GM21360 (cell line): Measurements from ENCODE around the gene MFRP.

Experiments
- ATAC-seq: cut with Tn5 transposase; IDR thresholded peaks from one replicate; pipeline ENCODE4 v1.9.1; 2021; ENCODE audit warnings: mild to moderate bottlenecking, moderate library complexity; ENCODE audit not compliant: unreplicated experiment

Gene MFRP

DNA sequence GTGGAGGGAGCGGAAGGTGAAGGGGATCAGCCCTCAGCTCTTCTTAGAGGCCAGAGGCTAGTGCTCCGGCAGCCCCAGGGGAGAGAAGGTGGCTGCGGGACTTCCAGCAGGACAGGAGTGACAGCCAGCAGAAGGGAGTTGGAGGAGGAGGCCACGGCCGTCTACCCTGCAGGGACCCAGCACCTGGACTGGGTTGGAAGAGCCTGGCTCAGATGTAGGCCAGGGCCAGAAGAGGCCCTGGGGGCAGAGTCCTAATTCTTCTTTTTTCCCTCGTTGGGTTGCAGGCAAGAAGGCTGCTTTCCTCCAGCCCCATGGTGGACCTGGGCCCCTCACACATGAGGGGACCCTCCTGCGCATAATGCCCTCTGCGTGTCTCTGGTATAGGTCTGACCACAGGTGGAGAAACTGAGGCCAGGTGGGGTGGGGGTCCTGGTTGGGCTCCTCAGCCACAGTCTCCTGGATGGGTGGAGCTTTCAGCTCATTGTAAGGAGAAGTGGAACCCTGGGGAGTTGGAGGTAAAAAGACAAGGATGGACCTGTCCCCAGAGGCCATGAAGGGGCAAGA is 27.3 kb downstream of the MFRP start:
- no peak for ATAC-seq

DNA sequence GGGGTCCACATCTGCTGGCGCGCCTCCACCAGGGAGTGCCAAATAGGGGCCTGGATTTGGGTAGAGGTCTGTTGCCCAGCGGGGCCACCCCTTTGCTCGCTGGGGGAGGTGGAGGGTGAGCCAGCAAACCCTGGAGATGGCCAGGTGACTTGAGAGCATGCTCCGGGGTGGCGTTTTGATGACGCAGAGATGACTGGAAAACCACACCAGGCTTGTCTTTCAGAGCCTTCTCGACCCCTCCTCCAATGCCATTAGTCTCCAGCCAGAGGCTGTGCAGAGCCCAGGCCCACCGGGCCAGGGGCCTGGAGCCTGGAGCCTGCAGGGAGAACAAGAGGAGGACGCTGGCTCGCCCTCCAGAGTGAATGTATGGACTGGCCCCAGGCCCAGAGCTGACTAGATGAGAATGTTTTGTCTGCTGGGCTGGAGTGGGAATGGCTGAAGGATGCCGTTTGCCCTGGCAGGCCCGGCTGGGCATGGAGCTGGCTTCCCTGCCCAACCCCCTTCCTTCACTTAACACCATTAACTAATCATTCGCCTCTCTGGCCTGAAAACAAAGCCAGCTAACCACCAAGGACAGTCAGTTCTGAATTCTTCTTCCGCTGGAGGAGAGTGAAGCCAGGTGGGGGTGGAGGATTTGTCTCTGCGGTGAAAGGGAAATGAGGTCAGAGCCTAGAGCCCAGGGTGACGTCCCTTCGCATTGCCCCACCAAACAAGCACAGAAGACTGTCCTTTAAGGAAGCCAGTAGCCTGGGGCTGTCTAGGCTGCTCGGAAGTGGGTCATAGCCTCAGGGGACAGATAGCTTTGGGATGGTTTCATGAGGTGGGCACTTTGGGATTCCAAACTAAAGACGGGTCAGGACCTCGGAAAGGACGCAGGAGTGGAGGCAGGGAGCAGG is 28.0 kb downstream of the MFRP start:
- ATAC-seq, result no peak

DNA sequence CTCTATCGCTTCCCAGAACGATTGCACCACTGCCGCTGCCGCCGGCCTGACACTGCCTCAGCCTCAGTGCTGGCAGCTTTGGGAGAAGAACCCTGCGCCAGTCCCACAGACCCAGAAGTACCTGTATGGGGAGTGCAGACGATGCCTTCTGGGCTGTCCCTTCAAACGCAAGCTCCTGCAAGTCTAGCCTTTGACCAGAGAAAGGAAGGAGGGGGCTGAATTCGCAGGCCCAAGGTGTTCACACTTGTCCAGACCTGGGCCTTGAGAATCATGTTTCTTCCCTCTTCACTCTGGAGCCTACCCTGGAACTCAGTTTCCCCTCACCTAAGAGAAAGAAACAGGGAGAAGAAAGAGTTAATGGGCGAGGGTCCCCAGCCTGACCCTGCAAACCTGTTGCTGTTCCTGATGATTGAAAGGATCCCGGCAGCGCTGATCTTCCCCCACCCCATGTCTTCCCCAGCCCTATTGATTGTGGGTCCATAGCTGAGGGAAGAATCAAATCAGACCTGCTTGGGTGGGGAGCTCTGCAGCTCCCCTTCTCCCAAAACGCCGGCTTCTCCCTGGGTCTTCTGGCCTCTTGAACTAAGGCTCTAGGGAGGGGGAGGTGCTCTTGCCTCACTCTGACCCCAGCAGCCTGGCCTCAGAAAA is 28.8 kb downstream of the MFRP start:
- ATAC-seq, result no peak

DNA sequence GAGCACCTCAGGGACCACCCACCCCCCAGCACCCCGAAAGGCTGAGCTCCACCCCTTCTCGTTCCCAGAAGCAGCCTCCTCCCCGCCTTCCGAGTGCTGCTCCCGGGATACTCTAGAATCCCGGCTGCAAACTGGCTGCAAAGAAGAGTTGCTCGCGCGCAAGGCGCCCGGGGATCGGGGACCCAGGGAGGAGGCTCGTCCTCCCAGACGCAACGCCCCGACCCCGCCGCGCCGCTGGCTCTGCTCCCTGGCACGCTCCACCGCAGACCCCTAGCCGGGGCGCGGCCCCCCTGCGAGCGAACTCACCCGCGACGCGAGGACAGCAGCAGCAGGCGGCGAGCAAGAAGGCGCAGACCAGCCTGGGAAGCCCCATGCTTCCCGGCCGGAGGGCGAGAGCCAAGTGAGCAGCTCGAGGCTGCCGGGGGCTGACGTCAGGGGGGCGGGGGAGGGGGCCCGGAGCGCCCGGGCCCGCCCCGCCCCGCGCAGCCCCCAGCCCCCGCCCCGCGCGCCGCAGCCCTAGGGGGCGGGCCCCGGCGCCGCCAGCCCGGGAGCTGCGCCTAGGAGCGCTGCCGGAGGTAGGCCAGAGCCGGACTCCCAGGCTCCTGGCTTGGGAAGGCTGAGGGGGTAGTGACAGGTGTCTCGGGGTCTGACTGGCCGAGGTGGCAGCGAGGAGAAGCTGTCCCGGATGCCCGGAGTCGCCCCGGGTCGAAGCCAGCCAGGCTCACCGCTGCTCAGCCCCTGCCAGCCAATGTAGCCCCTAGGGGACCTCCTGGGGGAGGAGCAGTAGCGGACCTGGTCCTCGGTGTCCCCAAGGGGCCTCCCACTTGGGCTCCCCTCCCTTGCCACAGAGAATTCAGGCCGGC is 29.5 kb downstream of the MFRP start, which contains the start of gene MCAM:
MCAM (minus strand) TSS at position 402 of the 863 bp plus-strand sequence; CDS start at position 373, 29 bp downstream.
- ATAC-seq, result no peak

DNA sequence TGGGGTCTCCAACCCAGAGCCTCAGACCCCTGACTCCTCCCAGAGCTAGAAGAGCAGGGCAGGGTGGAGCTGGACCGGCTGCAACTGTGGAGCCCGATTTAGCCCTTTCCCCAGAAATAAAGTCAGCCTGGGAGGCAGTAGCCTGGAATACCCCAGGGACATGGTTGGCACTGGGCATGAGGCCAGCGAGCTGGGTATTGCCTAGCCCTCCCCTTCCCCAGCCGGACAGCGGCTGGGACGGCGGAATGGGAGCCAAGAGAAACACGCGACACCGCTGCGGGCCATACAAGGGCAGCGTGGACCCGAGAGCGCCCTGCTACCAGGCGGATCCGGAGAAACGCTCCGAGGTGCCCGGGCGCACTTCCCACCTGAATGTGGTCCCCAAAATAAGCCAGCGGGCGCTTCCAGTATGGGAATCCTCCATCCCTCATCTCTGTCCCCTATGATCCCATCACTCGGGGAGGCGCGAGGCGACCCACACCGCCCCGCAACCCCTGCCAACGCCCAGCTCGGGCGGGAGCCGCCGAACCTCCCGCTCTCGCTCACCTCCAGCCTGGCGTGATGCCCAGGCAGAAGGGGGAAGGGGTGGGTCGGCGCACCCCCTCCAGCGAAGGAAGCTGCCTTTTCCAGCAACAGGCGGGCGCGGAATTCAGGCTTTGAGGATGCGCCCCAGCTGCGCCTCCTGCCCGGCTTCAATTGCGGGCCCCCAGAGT is 30.3 kb downstream of the MFRP start:
- no peak for ATAC-seq

DNA sequence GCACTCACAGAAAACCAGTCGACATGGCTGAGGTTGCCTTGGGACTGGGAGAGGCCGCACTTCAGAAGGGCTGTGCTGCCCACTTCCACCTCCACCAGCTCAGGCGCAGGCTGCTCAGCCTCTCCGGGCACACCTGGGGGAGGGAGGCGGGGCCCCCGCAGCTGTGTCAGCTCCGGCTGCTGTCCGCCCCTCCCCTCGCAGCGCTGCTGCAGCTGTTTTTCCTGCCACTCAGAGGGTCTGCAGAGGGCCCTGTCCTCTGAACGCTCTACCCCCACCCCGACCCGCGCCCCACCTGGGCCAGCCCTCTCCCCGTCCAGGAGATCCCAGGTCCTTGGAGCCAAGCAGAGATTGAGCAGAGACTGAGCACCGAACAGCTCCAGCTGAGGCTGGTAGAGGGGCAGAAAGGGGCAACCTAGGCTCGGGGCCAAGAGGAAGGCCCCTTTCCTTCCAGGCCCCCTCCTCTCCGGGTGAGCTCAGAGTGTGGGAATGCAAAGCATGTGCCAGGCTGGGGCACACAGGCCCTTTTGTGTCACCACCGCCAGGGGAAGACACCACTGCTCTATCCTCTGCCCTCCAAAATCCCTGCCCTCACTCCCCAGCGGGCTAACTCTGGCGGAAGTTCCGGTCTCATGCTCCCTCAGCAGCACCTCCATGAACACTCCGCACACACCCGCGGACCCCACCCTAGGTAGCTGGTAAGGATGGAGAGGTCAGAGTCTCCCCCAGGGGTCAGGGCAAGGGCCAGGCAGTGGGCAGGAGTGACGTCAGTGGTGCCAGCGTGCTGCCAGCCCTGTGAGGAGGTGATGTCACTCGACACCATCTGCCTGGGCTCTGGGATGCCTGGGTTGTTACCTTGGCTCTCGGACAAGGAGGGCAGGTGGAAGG is 31.1 kb downstream of the MFRP start:
- no peak for ATAC-seq

DNA sequence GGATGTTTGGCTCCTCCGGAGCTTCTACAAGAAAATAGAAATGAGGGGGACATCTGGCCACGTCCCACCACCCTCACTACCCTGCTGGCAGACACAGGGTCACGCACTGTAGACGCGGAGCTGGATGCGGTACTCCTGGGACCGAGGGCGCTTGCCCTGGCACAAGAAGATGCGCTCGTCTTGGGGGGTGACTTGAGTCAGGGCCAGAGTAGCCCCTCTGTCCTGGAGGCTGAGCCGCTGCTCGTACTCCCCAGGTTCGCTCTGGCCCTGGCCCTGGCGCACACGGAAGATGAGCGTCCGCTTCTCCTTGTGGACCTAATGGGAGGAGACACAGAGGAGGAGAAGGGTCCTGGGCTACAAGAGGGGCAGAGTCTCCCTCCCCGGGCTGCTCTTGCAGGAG is 31.8 kb downstream of the MFRP start:
- ATAC-seq, result no peak

DNA sequence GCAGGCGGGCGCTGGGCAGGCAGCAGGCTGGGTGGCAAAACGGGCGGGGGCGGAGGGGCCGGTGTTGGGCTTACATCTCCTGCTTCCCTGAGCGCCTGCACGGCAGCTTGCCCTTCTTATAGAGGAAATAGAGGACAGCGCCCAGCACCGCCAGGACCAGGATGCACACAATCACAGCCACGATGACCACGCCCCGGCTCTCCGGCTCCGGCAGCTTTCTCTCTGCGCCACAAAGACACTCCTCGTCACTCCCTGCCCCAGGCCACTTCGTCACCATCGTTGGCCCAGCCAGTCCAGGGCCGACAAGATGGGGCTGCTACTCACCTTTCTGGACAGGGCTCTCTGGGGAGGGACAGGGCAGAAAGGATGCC is 35.8 kb downstream of the MFRP start:
- no peak for ATAC-seq

DNA sequence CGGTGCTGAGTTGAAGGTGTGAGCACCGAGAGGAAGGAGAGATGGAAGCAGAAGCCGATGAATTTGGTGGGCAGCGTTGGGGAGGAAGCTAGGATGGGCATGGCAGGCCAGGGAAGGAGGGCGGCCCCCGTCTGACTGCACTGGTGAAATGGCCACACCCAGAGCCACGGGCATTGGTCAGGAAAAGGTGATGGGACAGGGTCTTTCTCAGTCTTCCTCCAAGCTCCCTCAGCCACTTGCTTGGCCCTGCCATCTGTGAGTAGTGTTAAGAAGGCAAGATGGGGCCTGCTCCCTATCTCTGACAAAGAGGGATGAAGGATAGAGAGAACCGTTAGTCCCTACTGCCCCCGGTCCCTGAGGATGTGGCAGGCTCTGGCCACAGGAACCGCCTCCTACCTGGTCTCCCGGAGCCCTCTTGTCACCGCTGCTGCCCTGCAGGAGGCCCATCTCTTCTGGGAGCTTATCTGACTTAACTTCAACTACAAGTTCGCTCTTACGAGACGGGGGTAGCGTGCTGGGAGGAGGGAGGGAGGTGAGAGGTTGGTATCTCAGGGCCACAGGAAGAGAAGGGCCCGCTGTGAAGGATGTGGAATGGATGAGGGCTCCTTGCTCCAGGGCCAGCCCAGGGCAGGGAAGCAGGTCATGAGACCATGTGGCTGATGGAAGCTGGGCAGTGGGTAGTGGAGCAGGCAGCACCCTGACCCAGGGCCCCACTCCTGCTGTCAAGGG is 36.4 kb downstream of the MFRP start:
- no peak for ATAC-seq

DNA sequence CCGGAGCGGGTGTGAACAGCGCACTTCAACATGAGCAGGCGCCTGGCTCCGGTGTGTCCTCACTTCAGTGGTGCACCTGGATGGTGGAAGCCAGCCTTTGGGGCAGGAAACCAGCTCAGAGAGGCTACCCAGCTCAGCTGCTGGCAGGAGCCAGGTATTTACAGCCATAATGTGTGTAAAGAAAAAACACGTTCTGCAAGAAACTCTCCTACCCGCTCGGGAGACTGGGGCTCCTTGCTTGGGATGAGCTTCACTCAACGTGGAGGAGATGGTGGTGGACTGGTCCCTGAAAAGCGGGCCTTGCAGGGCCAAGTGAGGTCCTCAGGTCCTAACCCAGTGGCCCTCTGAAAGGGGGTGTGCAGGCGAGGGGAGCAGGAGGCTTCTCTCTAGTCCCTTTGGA is 37.1 kb downstream of the MFRP start:
- ATAC-seq, result no peak

DNA sequence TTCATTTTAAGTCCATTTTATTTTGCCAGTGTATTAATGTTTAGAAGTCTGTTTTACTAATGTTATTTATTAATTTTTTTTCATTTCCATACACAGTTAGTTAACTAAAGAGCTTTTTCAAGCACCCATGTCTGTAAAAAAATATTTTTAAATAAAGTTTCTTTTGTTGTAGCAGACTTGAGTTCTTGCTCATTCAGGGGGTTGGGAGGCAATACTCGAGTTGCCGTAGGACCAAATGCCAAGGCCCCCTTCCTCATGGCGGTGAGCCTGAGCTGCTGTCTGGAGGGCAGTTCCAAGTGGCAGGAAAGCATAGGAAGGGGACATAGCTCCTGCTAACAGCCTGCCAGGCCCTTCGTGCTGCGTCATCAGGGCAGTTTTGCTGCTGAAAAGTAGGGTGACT is 38.5 kb downstream of the MFRP start:
- ATAC-seq, result no peak

DNA sequence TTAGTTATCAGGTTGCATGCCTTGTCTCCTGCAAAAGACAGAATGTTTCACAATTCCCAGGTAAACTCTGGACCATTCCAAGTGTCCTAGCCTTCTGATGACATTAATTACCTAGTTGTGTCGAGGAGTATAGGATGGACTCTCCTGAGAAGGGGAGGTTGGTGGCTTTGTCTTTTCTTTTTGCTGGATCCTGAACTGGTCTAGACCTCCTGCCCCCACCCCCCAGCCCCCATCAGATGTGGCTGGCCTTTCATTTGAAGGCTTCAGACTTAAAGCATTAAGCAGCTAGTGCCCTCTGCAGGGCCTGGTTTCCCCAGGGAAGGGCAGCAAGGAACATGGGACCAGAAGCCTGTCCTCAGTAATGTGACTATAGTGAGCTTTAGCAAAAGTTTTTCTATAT is 39.3 kb downstream of the MFRP start:
- no peak for ATAC-seq

DNA sequence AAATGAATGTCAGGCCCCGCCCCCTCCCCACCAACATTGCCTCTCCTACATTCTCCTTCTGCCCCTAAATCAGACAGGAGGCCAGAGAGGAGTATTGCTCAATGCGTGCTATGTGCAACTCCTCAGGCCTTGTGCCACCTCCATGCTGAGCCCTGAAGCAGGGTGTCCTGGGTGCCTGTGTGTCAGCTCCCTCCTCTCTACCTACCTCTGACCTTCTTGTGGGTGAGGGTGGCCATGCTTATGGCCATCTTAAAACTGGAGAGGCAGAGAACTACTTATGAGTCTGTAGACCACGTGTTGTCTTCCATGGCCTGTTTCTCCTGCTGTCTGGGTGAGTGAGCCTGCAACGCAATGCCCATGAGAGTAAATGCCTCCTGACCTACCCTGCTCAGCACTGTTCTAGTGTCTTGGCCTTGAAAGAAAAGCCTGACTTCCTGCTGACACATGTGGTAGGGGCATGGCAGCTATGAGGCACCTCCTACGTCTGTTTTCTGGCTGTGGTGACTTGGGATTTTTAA is 40.1 kb downstream of the MFRP start:
- no peak for ATAC-seq

DNA sequence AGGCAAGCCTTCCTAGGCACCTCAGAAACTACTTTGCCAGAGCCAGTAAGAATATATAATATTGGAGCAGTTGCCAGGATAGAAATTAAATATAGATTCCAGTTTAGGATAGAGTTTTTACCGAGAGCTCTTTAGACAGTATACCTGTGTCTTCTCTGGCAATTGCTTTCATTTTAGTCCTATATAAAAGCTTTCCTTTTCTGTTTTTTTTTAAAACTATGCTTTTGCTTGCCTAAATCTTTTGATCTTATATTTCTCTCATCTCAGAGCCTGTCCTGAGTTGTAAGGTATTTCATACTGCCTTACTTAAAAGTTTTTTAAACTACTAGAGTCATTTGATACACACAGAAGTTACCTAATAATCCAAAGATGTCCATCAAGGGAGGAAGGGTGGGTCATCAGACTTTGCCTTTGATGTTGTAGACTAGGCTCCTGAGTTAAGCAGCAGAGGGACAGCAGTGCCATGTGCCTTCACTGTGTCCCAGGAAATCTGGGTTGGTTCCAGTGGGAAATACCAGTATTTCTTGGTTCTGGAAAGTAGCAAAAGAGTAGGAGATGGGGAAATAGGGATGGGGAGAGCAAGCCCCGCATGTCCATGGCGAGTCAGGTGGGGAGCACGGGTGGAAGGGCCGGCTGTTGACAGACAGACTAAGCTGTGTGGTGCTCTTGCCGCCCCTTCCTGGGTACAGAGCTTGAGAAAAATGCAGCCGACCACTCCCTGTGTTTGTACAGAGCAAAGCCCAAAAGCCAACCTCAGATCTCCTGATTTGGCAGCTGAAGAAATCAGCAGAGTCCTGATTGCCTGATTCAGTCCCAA is 40.7 kb downstream of the MFRP start:
- no peak for ATAC-seq

DNA sequence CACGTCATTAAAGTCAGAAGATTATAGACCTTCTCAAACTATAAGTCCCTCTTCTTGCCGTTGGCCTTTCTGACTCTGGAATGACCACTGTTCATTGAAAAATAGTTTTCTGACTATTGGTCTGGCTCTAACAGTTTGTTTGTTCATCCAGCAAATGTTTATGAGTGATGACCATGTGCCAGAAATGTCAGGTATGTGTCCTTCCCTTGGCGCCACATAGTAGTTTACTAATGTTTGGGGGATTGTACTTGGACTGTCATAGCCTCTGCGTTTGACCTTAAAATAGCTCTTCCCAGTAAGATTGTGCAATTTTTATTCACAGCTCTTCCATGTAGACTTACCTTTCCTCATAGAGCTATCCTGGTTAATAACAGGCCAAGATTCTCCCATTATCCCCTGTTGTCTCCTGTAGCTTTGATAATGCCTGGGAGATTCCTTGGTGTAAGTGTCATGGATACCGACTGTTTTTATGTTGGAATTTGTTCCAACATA is 43.2 kb downstream of the MFRP start:
- ATAC-seq, result no peak

DNA sequence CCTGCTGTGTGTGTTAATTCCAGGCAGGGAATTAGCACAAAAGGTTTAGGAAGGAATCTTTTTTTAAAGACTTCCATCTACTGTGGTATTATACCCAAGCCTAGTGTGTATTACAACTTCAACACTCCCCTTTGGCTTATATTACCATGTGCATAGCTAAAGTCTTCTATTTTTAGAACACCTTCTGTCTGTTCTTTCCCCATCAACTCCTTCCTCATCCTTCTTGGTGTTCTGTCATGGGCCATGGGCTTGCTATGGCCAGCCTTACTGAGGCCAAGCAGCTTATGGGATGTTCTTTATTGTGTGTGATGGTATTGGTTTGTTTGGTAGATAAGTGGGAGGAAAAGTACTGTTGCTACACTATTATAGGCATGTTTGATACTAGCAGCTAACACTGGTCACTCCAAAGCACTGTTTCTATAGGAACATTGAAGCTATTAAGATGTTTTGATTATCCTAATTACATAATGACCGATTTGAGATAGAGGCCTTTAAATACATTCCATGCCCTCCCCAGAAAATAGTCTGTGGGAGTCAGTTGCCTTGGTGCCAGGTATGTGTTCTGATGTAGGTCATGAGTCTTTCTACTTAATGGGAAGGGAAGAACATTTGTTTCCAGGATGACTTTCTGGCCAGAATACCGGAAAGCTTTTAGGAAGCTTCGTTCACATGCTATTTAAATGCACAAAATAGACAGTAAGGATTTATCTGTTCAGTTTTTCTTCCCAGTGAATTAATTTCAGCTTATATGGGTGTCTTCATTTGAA is 46.1 kb downstream of the MFRP start:
- no peak for ATAC-seq

DNA sequence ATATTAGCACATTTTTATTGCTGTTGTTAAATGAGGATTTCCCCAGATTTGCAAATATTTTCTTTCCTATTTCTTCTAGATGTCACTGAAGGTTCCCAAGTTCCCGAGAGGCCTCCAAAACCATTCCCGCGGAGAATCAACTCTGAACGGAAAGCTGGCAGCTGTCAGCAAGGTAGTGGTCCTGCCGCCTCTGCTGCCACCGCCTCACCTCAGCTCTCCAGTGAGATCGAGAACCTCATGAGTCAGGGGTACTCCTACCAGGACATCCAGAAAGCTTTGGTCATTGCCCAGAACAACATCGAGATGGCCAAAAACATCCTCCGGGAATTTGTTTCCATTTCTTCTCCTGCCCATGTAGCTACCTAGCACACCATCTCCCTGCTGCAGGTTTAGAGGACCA is 47.1 kb downstream of the MFRP start:
- ATAC-seq, result no peak
